H1 (cell line): ENCODE data around the gene NUP210. TPM values are rescaled to one million over a fixed set of nuclear protein-coding genes. Genes with fewer than 3 reads are reported as not detected.

Experiments
- CHD7 ChIP-seq: fragments of 300-600 bp; sonication (generic); IDR thresholded peaks from 2 replicates; pipeline ENCODE4 v1.7.1; 2012; ENCODE audit warnings: low read length, moderate library complexity, mild to moderate bottlenecking, inconsistent platforms; ENCODE audit not compliant: insufficient replicate concordance
- GTF2F1 ChIP-seq: IDR thresholded peaks from 2 replicates; pipeline ENCODE4 v1.6.1; 2012; ENCODE audit warnings: low read depth, low read length, improper control_type of control experiment, borderline replicate concordance
- JUN ChIP-seq: IDR thresholded peaks from 2 replicates; pipeline ENCODE4 v1.6.1; 2011; ENCODE audit warnings: low read depth, mild to moderate bottlenecking, improper control_type of control experiment, low read length
- NRF1 ChIP-seq: IDR thresholded peaks from 2 replicates; pipeline ENCODE4 v1.6.1; 2011; ENCODE audit warnings: mild to moderate bottlenecking, low read depth, low read length, improper control_type of control experiment
- PHF8 ChIP-seq: fragments of 200-600 bp; sonication (generic); conservative IDR thresholded peaks from 2 replicates; pipeline ENCODE4 v1.7.1; 2012; ENCODE audit warnings: low read depth, mild to moderate bottlenecking, inconsistent platforms, low read length, moderate library complexity
- POU5F1 ChIP-seq: IDR thresholded peaks from 2 replicates; pipeline ENCODE4 v1.6.1; 2011; ENCODE audit warnings: low read depth, mild to moderate bottlenecking, low read length, moderate library complexity
- RNF2 ChIP-seq: fragments of 200-900, 300-1000 bp; sonication (generic); IDR thresholded peaks from 2 replicates; pipeline ENCODE4 v1.7.1; 2016; ENCODE audit warnings: borderline replicate concordance, low read depth, mild to moderate bottlenecking, antibody characterized with exemption, low read length; ENCODE audit not compliant: poor library complexity, severe bottlenecking; ENCODE audit errors: missing control alignments
- SAP30 ChIP-seq: fragments of 300-600 bp; sonication (generic); IDR thresholded peaks from 2 replicates; pipeline ENCODE4 v1.7.1; 2012; ENCODE audit warnings: low read length, moderate library complexity, mild to moderate bottlenecking, inconsistent platforms; ENCODE audit not compliant: insufficient read depth, insufficient replicate concordance
- TAF1 ChIP-seq: IDR thresholded peaks from 2 replicates; pipeline ENCODE4 v1.6.1; 2011; ENCODE audit warnings: mild to moderate bottlenecking, low read depth, low read length
- USF2 ChIP-seq: IDR thresholded peaks from 2 replicates; pipeline ENCODE4 v1.6.1; 2011; ENCODE audit warnings: low read length, improper control_type of control experiment
- polyA plus RNA-seq, 7 experiments: library from polyadenylated mRNA; depleted of rRNA in 3 of 7; stranded (reverse) in 5 of 7; unstranded in 2 of 7; fragments of >200 nt in 5 of 7; fragments of 200-250 nt in 2 of 7; gene quantifications; 1 replicate in 5 of 7; 2 replicates in 1 of 7; 4 replicates in 1 of 7; pipeline versions ENCODE4 v1.2.1 to v1.2.3, GENCODE V29; 2011 to 2013; ENCODE audit warnings: missing spikeins in 2 of 7, mixed read lengths in 2 of 7
- total RNA-seq: library from RNA; stranded (reverse); fragmentation: NEBNext Ultra II Directional; extraction: Animal tissue kit (Norgen Biotek cat#: 25700); gene quantifications from 2 replicates; pipeline ENCODE4 v1.2.1, GENCODE V29; 2021

NUP210 gene
- total and polyA plus RNA-seq, 2 of the 8 experiments (the other 6 are each of a cell fraction or from before 2014, with no cell fraction given) = 51.0 to 53.7 TPM

DNA sequence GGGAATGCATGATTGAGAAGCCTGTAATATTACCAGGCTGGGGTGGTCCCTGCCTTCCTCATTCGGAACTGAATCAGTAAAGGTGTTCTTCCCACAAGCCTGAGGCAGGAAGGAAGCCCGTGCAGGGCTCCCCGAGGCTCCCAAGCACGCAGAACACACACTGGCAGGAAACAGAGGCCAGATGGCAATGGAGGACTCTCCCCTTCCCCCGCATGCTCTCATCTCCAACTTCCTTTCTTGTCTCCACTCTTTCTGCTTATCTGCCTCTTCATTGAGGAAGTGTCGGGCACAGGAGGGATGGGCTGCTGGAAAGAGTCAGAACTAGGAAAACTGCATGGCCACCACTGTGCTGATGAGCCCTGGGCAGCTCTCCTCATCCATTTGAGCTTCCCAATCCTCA, 123.5 kb downstream of the NUP210 start (continued):
- TF ChIP-seq CHD7 (no peak), POU5F1 (no peak), NRF1 (no peak), TAF1 (no peak), GTF2F1 (no peak), RNF2 (no peak), PHF8 (no peak), JUN (no peak), SAP30 (no peak), USF2 (no peak)
